Activated T-cell treated with anti-CD3 and anti-CD28 coated beads for 48 hours (primary cell): ENCODE measurements around the gene PRR3.
"Not testable (repeated sequence)": the region's sequence is repeated elsewhere in the genome, so short reads cannot be mapped to it uniquely, and the experiment has no call there.

Experiments
- DNase-seq: peaks from one replicate; pipeline ENCODE4 v3.0.0-alpha.2; 2020; ENCODE audit warnings: low read depth

The PRR3 gene

GRCh38 chr6:30556906-30557682, at the start of gene PRR3:
Gene PRR3 (plus strand): TSS chr6:30557295. CDS start chr6:30557345, 50 bp downstream.
- peak; percentile 85 for DNase-seq

- DNase-seq = no peak
Observed at GRCh38 chr6:30507849-30508827, 49.0 kb upstream of the PRR3 start.

DNA sequence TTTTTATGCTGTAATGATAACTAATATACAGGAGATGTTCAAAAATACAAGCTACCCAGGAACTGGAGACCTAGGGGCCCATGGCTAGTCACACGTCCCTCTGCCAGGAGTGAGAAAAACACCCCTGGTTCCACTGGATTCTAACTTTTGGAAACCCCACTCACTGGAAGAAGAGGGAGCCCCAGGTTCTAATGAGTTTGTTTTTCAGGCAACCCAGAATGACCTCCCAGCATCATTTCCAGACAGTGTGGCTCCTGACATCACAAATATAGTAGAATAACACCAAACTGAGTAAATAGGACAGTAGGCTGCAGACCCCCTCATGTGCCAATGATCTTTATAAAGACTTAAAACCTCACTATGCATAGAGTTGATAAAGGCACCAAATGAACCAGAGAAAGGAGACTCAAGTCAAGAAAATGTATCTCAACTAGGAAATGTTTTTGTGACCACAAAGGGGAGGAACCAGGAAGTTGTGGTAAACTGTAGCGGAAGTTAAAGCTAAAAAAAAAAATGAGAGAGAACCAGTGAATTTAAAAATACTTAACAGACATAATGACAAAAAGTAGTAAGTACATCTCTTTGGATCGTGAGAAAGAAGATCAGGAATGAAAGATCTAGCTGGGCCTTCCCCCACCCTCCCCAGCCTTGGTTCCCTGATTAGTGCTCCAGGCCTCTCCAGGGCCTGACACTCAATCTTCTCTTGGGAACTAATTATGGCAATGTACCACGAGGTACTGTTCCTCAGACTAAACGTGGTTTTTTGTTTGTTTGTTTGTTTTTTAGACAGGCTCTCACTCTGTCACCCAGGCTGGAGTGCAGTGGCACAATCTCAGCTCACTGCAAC, 48.0 kb upstream of the PRR3 start:
- no peak for DNase-seq

GRCh38 chr6:30510419-30511168, 46.5 kb upstream of the PRR3 start:
- no peak for DNase-seq

DNA sequence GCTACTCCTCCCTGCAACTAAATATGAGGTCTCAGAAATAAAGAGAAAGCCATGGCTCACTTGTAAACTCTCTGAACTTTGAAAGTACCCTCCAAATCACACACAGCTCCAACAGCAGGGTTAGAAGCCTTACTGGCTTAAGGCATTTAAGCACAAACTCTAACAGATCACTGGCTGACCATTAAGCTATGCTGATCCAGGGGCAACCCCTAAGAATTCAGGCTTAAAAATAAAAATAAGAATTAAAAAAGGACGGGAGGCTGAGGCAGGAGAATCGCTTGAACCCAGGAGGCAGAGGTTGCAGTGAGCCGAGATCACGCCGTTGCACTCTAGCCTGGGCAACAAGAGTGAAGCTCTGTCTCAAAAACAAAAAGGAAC, 45.9 kb upstream of the PRR3 start:
- no peak for DNase-seq

DNA sequence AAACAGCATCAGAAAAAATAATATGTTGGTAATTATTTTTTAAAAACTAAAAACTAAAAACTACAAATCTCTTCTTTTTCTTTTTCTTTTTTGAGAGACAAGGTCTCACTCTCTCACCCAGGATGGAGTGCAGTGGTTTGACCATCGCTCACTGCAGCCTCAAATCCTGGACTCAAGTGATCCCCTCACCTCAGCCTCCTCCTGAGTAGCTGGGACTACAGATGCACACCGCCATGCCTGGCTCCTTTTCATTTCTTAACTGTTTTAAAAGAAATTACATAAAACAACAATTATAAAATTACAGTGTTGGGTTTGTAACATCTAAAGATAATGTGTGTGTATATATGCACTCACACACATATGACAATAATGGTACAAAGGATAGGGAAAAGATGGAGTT, 43.6 kb upstream of the PRR3 start:
- DNase-seq = no peak

- no peak for DNase-seq
Observed at GRCh38 chr6:30515106-30515505, 42.0 kb upstream of the PRR3 start.

- peak; percentile 84 for DNase-seq
Observed at GRCh38 chr6:30515944-30516753, 40.9 kb upstream of the PRR3 start.

DNA sequence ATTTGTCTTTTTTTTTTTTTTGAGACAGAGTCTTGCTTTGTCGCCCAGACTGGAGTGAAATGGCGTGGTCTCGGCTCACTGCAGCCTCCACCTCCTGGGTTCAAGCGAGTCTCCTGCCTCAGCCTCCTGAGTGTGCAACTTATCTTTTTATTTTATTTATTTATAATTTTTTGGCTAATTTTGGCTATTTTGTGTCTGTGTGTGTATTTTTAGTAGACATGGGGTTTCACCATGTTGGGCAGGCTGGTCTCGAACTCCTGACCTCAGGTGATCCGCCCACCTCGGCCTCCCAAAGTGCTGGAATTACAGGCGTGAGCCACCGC, 40.4 kb upstream of the PRR3 start:
- not testable (repeated sequence) for DNase-seq

DNA sequence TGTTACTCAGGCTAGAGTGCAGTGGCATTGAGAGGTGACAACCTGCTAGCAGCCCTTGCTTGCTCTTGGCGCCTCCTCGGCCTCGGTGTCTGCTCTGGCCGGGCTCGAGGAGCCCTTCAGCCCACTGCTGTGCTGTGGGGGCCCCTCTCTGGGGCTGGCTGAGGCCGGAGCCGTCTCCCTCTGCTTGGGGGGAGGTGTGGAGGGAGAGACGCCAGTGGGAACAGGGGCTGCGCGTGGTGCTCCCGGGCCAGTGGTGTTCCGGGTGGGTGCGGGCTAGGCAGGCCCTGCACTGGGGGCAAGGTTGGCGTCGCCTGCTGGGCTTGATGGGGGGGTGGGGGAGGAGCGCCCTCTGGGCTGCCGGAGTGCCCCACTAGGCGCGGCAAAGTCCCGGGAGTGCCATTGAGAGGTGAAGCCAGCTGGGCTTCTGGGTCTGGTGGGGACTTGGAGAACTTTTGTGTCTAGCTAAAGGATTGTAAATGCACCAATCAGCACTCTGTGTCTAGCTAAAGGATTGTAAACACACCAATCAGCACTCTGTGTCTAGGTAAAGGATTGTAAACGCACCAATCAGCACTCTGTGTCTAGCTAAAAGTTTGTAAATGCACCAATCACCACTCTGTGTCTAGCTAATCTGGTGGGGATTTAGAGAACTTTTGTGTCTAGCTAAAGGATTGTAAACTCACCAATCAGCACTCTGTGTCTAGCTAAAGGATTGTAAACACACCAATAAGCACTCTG, 39.2 kb upstream of the PRR3 start:
- DNase-seq = not testable (repeated sequence)

GRCh38 chr6:30518505-30519145, 38.5 kb upstream of the PRR3 start:
- DNase-seq = not testable (repeated sequence)

DNA sequence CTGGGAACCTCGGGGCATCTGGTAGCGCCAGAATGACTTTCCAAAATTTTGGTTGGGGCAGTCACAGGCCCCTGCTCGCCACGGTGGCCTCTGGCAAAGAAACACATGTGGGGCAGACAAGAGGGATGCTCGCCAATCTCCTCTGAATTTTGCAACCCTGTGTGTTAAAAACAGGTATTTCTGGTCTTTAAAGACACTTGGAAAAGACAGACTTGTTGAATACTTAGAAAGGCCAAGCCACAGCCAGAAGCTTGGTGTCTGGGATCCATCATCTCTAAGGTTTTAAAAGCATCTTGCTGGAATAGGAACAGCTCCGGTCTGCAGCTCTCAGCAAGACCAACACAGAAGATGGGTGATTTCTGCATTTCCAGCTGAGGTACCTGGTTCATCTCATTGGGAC, 36.6 kb upstream of the PRR3 start:
- DNase-seq = no peak

- DNase-seq = not testable (repeated sequence)
Observed at GRCh38 chr6:30521082-30521481, 36.0 kb upstream of the PRR3 start.

- not testable (repeated sequence) for DNase-seq
Observed at GRCh38 chr6:30521952-30522351, 35.1 kb upstream of the PRR3 start.

DNA sequence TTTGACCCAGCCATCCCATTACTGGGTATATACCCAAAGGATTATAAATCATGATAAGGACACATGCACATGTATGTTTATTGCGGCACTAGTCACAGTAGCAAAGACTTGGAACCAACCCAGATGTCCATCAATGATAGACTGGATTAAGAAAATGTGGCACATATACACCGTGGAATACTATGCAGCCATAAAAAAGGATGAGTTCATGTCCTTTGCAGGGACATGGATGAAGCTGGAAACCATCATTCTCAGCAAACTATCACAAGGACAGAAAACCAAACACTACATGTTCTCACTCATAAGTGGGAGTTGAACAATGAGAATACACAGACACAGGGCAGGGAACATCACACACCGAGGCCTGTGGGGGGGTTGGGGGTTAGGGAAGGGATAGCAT, 30.7 kb upstream of the PRR3 start:
- DNase-seq = not testable (repeated sequence)

- peak; percentile 56 for DNase-seq
Observed at GRCh38 chr6:30529349-30529875, 27.7 kb upstream of the PRR3 start.

DNA sequence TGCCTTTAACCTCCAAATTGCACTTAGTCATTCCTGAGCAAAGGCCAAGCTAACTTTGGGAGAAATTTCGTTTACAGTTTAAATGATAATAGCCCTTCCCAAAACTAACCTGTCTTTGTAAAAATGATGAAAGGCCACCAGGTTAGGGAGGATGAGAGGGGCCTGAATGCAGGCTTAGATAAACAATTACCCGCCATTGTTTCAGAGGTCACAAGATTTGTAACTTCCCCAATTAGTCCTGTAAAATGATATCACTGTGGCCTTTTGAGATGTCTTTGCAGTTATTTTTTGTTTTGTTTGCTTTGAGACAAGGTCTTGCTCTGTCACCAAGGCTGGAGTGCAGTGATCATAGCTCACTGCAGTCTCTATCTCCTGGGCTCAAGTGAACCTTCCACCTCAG, 27.1 kb upstream of the PRR3 start:
- DNase-seq = no peak

- DNase-seq = no peak
Observed at GRCh38 chr6:30533460-30534294, 23.4 kb upstream of the PRR3 start.
